ENCODE data around the gene URGCP.
"Not testable (repeated sequence)": the region's sequence is repeated elsewhere in the genome, so short reads cannot be mapped to it uniquely, and the experiment has no call there.

The URGCP gene

GRCh38 chr7:43915907-43916306 is 9.5 kb upstream of the URGCP start:
- DNase-seq, result no peak

GRCh38 chr7:43914795-43915194 is 8.4 kb upstream of the URGCP start:
- no peak for DNase-seq

- DNase-seq, result peak; percentile 52 to 55
Observed at GRCh38 chr7:43905956-43906330, 453 bp downstream of the URGCP start.

- DNase-seq, result no peak
Observed at GRCh38 chr7:43905209-43905946, 1.0 kb downstream of the URGCP start.

GRCh38 chr7:43904533-43905208 is 1.7 kb downstream of the URGCP start:
- DNase-seq, result no peak

GRCh38 chr7:43902542-43903054 is 3.8 kb downstream of the URGCP start:
- no peak for DNase-seq

- DNase-seq, result not testable (repeated sequence)
Observed at GRCh38 chr7:43898571-43898970, 7.8 kb downstream of the URGCP start.

GRCh38 chr7:43895847-43896415 is 10.5 kb downstream of the URGCP start:
- DNase-seq, result no peak

GRCh38 chr7:43891069-43891955 is 15.1 kb downstream of the URGCP start:
- no peak for DNase-seq

- DNase-seq, result no peak
Observed at GRCh38 chr7:43890468-43890867, 15.9 kb downstream of the URGCP start.

- DNase-seq, result no peak
Observed at GRCh38 chr7:43888993-43889945, 17.1 kb downstream of the URGCP start.

- no peak for DNase-seq
Observed at GRCh38 chr7:43884617-43885016, 21.8 kb downstream of the URGCP start.

GRCh38 chr7:43884209-43884608 is 22.2 kb downstream of the URGCP start:
- DNase-seq, result no peak

- DNase-seq, result no peak
Observed at GRCh38 chr7:43880596-43880995, 25.8 kb downstream of the URGCP start.

- DNase-seq, result no peak
Observed at GRCh38 chr7:43879477-43879876, 26.9 kb downstream of the URGCP start.

- DNase-seq, result no peak
Observed at GRCh38 chr7:43878867-43879266, 27.5 kb downstream of the URGCP start.

GRCh38 chr7:43877968-43878864 is 28.2 kb downstream of the URGCP start:
- DNase-seq, result no peak

- no peak for DNase-seq
Observed at GRCh38 chr7:43876976-43877745, 29.2 kb downstream of the URGCP start.

GRCh38 chr7:43876241-43876640 is 30.2 kb downstream of the URGCP start:
- DNase-seq, result no peak

- no peak for DNase-seq
Observed at GRCh38 chr7:43873300-43873699, 33.1 kb downstream of the URGCP start.
